Stomach smooth muscle (tissue), 2 donors: ENCODE results near the gene CD8A.

Experiments
- H3K27ac ChIP-seq: one replicate; pipeline ENCODE4 v1.7.0; 2013; ENCODE audit warnings: mild to moderate bottlenecking, low read length, inconsistent platforms
- H3K27me3 ChIP-seq, 2 donors: one replicate each; pipeline ENCODE4 v1.7.0; 2013; ENCODE audit warnings: low read length in 2 of 2; ENCODE audit not compliant: insufficient read depth in 2 of 2, control insufficient read depth in 1 of 2
- H3K36me3 ChIP-seq, 2 donors: one replicate each; pipeline ENCODE4 v1.7.0; 2013; ENCODE audit warnings: low read length in 2 of 2; ENCODE audit not compliant: control insufficient read depth in 2 of 2, insufficient read depth in 2 of 2
- H3K4me1 ChIP-seq: one replicate; pipeline ENCODE4 v1.7.0; 2013; ENCODE audit warnings: low read length; ENCODE audit not compliant: control insufficient read depth, insufficient read depth
- H3K4me3 ChIP-seq, 2 donors: one replicate each; pipeline ENCODE4 v1.7.0; 2013; ENCODE audit warnings: low read length in 2 of 2
- H3K9ac ChIP-seq, 2 donors: one replicate each; pipeline ENCODE4 v1.7.0; 2013; ENCODE audit warnings: low read length in 2 of 2, mild to moderate bottlenecking in 1 of 2
- H3K9me3 ChIP-seq, 2 donors: one replicate each; pipeline ENCODE4 v1.7.0; 2013; ENCODE audit warnings: low read length in 2 of 2; ENCODE audit not compliant: control insufficient read depth in 2 of 2
- donor health status: healthy.
- donor health status: Pancreatic carcinoma.

The CD8A gene

DNA sequence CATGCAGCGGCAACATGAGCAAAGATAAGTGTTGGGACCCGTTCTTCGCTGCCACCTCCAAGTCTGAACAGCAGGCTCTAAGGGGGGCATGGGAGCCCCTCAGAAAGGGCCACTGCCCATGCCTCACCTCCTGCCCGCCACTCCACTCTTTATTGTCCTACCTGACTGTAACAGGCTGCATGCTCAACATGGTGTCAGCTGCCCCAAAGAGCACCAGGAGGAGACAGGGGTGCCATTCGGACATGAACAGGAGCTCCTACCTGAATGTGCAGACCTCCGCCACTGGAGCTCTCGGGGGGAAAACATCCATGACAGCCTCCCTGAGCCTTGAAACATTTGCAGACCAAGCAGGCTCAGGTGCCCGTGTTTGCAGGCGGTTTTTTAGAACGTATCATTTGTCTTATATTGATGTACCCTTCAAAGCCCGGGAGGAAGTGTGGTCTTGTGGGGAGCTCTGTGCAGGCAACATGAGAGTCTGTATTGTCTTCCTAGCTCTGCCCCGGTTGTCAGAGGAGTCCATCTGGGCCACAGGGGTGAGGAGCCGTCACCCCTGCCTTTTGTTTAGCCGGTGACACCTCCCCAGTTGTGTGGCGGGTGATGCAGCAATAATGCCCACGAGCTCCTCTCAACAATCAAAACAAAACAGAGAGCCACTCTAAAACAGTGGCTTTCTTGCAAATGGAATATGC, 35.1 kb upstream of the CD8A start:
- Histone ChIP-seq H3K27ac (no peak overlapping the region), H3K4me1 (no peaks in the 10 kb centered on the region), H3K27me3 (no peaks in the 10 kb centered on the region), H3K36me3 (no peaks in the 10 kb centered on the region), H3K9me3 (peaks cover 2 to 7% of the 10 kb centered on the region in 2 donors), H3K4me3 (no peak overlapping the region), H3K9ac (no peak overlapping the region)

DNA sequence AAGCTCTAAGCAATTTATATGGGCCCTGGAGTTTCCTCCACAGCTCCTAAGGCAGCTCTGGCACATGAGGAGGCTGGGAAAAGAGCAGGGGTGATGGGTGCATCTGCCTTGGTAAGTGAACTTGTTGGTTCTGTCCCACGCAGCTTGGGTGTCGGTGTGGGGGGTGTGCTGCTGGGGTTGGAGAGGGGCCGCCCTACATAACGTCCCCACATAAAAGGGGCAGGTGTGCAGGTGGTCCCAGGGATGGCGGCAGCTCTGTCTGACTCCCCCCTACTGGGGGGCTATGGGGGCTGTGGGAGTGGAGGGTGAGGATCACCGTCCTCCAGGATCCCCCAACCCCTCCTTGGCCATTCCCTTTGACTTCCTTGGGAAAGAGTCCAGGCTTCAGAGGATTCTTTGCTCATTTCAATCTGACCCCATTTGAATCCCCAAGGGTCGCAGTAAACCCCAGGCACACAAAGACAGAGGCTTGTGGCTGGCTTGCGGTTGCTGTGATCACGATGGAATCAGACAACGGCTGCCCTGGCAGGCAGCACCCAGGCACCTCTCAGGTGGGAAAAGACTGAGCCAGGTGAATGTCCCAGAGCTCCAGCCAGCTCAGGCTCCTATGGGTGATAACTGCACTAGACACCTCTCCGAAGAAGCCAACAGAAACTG, 34.5 kb upstream of the CD8A start:
- H3K4me3 ChIP-seq: no peak overlapping the region

DNA sequence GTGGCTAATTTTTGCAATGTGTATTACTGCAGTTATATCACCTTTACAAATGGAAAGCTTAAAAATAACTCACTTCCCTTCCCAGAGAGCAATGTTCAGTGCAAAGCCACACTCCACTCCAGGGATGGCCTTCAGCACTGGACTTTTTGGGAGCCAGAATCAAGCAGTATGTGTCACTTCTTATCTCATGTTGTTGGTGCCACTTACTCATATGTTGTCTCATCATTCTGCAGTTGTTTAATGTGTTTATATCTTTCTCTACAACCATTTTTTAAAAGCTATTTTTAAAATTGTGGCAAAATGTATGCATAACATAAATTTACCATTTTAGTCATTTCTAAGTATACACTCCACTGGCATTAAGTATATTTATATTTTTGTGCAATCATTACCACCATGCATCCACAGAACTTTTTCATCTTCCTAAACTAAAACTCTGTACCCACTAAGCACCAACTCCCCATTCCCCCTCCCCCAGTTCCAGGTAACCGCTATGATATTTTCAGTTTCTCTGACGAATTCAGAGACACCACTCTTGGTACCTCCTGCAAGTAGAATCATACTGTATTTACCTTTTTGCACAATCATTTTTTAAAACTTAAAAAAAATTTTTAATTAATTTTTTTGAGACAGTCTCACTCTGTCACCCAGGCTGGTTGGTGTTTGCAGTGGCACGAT, 32.1 kb upstream of the CD8A start:
- no peak overlapping the region for H3K9ac ChIP-seq
- no peaks in the 10 kb centered on the region for H3K36me3 ChIP-seq
- H3K9me3 ChIP-seq: peaks cover 2 to 7% of the 10 kb centered on the region in 2 donors
- no peaks in the 10 kb centered on the region for H3K27me3 ChIP-seq
- H3K4me3 ChIP-seq: no peak overlapping the region
- no peaks in the 10 kb centered on the region for H3K4me1 ChIP-seq
- H3K27ac ChIP-seq: no peak overlapping the region

More for the DNA sequence above, 34.5 kb upstream of the CD8A start:
- Histone ChIP-seq H3K36me3 (no peaks in the 10 kb centered on the region), H3K9ac (no peak overlapping the region), H3K4me1 (no peaks in the 10 kb centered on the region), H3K9me3 (peaks cover 2 to 7% of the 10 kb centered on the region in 2 donors), H3K27me3 (no peaks in the 10 kb centered on the region), H3K27ac (no peak overlapping the region)

DNA sequence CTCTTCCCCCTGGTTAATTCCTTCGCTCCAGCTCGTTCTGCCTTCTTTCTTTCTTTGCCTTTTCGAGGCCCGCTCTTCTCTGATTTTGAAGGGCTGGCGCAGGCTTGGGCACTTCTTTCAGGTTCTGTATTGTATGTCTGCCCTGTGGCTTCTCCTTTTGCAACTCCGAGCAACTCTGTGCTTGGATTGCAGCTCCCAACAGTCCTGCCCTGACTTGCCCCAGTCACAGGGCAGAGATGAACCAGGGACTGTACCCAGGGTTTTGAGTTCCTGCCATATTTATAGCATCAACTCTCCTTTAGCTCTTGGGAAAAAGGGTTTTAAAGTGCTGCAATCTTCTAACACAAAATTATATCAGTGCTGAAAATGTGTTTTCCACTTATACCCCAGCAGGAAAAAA, 31.1 kb upstream of the CD8A start:
- H3K4me1 ChIP-seq: no peaks in the 10 kb centered on the region
- H3K9ac ChIP-seq: no peak overlapping the region
- no peaks in the 10 kb centered on the region for H3K27me3 ChIP-seq
- no peaks in the 10 kb centered on the region for H3K36me3 ChIP-seq
- no peak overlapping the region for H3K4me3 ChIP-seq
- peaks cover 2 to 7% of the 10 kb centered on the region in 2 donors for H3K9me3 ChIP-seq
- H3K27ac ChIP-seq: no peak overlapping the region

DNA sequence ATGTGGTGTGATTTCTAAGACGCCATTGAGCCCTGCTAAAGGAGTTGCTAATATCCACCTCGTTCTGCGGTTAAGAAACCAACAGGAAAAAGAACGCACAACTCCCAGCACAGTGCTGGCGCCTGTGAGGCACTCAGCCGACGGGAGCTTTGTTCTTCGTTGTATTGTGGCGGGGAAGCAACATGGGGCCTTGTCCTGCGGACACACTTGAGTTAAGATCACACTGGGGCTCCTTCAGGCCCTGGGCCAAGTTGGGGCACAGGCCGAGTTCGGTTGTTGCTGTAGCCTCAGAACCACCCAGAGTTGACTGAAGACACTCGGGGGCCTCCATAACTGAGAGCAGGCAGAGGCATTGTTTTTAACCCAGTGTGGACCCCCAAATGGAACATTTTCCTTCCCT, 30.6 kb upstream of the CD8A start:
- Histone ChIP-seq H3K9ac (no peak overlapping the region), H3K4me1 (no peaks in the 10 kb centered on the region), H3K27me3 (no peaks in the 10 kb centered on the region), H3K9me3 (peaks cover 2 to 7% of the 10 kb centered on the region in 2 donors), H3K27ac (no peak overlapping the region), H3K36me3 (no peaks in the 10 kb centered on the region), H3K4me3 (no peak overlapping the region)

DNA sequence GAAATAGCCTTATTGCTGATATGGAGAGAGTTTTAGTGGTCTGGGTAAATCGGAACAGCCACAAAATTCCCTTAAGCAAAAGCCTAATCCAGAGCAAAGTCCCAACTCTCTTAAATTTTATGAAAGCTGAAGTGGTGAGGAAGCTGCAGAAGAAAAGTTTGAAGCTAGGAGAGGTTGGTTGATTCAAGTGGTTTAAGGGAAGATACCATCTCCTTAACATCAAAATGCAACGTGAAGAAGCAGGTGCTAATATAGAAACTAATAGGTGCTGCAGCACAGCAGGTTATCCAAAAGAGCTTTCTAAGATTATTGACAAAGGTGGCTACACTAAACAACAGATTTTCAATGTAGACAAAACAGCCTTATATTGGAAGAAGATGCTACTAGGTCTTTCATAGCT, 28.2 kb upstream of the CD8A start:
- no peak overlapping the region for H3K4me3 ChIP-seq
- H3K27me3 ChIP-seq: peaks cover 2 to 3% of the 10 kb centered on the region in 2 donors
- H3K4me1 ChIP-seq: no peaks in the 10 kb centered on the region
- no peak overlapping the region for H3K27ac ChIP-seq
- H3K9ac ChIP-seq: no peak overlapping the region
- H3K36me3 ChIP-seq: no peaks in the 10 kb centered on the region
- H3K9me3 ChIP-seq: peaks cover 2 to 7% of the 10 kb centered on the region in 2 donors

DNA sequence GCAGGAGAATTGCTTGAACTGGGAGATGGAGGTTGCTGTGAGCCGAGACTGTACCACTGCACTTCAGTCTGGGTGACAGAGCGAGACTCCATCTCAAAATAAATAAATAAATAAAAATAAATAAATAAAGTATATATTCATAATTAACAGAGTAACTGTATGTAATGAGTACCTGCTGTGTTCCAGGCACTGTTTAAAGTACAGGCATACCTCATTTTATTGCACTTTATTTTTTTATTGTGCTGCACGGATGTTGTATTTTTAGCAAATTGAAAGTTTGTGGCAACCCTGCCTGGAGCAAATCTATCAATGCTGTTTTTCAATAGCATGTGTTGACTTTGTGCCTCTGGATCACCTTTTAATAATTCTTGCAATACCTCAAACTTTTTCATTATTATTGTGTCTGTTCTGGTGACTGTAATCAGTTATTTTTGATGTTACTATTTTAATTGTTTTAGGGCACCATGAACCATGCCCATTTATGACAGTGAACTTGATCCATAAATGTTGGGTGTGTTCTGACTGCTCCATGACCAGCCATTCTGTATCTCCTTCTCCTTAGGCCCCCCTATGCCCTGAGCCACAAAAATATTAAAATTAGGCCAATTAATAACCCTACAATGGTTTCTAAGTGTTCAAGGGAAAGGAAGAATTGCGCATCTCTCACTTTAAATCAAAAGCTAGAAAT, 27.5 kb upstream of the CD8A start:
- H3K9me3 ChIP-seq: peaks cover 2 to 4% of the 10 kb centered on the region in 2 donors
- H3K4me3 ChIP-seq: no peak overlapping the region
- no peaks in the 10 kb centered on the region for H3K36me3 ChIP-seq
- no peak overlapping the region for H3K9ac ChIP-seq
- H3K27ac ChIP-seq: no peak overlapping the region
- peaks cover 5 to 9% of the 10 kb centered on the region in 2 donors for H3K27me3 ChIP-seq
- H3K4me1 ChIP-seq: no peaks in the 10 kb centered on the region

DNA sequence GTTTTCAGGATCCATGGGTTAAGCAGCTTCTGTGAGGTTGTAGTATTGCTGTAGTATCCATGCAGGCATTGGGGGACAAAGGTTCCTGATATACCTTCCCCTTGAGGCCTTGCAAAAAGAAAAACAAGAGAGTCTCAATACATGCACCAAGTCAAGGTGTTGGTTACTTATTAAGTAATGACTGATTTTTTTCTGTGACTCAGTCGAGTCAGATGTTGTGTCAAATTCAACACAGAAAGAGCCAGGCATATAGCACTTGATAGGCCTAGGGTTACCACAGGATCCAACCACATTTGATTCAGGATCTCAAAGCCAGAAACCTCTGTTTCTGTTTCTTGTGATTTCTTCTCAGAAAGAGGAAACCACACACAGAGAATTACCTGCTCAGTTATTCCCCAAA, 24.9 kb upstream of the CD8A start:
- Histone ChIP-seq H3K9me3 (no peaks in the 10 kb centered on the region), H3K27me3 (peaks cover 7 to 29% of the 10 kb centered on the region in 2 donors), H3K27ac (no peak overlapping the region), H3K36me3 (no peaks in the 10 kb centered on the region), H3K4me3 (no peak overlapping the region), H3K9ac (no peak overlapping the region), H3K4me1 (no peaks in the 10 kb centered on the region)

DNA sequence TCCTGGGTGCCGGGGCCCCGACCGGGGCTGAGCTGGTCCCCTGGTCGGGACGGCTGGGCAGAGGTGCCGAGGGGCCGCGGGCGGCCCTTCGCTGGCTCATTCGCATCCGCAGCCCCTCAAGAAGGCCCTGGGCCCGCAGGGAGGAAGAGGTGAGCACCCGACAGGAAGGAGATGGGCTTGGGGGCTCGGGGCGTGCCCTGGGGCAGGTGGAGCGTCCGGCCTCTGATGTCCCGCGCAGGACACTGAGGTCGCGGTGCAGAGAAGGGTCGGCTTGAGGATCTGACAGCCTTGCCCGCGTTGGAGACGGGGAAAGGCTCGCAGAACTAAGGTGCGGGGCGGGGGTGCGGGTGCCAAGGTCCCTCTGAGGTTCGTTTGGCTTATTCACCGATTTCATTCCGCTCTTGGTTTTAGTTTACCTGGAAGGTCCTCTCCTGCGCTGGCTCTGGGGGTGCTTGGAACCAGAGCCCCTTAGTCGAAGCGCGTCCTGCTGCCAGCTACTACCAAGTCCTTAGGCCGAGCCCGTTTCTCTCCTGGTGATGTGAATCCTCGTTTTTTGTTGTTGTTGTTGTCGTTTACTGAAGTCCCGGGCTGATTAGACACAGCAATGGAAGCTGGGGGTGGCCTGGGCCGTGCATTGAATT, 18.9 kb upstream of the CD8A start:
- no peaks in the 10 kb centered on the region for H3K9me3 ChIP-seq
- no peaks in the 10 kb centered on the region for H3K36me3 ChIP-seq
- H3K27me3 ChIP-seq: peaks cover 25 to 59% of the 10 kb centered on the region in 2 donors
- peaks cover 18% of the 10 kb centered on the region for H3K4me1 ChIP-seq
- no peak overlapping the region for H3K9ac ChIP-seq
- H3K27ac ChIP-seq: no peak overlapping the region
- no peak overlapping the region for H3K4me3 ChIP-seq
